Measurements from ENCODE around the gene ZBTB18. TPM values are rescaled to one million over a fixed set of nuclear protein-coding genes. Genes with fewer than 3 reads are reported as not detected.

Gene ZBTB18
- total RNA-seq, 1 donor from 2014 or later: 16.3 TPM

DNA sequence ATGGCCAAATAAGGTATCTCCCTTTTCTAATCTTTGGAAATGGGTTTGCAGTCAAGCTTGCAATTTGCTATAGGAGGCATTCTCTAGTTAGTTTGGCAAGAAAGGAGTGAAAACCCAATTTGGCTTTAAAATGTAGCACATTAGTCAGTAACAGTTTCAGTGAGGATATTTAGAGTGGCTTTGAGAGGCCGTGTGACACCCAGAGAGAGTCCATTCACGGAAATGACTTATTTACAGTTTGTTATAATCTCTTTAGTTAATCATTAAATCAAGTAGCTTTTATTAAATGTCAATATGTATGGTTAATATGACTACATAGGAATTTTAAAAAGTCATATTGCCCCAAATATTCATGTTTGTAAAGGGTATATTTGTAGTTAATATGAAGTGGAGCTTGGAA is 9.6 kb downstream of the ZBTB18 start:
- DNase-seq (ENCODE audit: low read depth): no peak

DNA sequence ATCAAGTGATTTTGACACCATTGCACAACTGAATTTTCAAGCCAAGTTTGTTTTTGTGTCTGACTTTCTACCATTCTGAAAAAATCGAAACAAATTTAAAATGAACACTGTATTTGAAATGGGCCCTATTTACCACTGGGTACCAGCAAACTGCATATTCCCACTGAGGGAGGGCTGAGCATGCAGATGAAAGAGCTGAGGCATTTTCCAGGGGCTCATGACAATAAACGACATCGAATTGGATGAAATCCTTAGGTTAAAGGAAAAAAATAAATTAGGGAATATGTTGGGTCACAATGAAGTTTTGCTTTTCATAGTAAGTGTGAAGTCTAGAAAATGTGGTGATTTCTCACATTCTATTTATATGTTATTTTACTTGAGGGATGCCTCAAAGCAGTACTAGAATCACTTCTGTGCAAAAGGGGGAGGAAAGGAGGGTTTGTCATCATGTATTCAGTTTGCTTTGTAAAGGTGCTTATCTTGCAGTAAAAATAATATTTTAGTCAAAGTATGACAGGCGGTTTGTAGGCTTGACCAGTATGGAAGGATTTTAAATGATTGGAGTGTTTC is 11.2 kb downstream of the ZBTB18 start:
- no peak for DNase-seq (ENCODE audit: low read depth)

DNA sequence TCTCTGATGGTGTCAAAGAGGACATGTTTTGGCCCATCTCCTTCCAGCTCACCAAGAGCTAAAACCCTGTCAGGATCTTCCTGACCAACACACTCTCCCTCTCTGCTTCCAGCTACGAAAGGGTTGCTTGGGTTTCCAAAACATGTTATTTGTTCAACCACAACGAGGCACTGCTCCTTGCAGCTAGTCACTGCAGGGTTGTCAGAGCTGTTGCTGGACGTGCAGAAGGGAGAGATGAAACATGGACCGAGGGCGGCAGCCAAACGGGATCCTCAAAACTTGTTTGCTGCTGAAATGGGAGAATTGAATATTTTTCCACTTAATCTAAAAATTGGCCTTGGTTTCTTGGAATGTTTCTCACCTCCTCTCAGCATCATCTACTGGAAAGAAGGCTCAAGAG is 12.4 kb downstream of the ZBTB18 start:
- DNase-seq (ENCODE audit: low read depth): peak; percentile 11

DNA sequence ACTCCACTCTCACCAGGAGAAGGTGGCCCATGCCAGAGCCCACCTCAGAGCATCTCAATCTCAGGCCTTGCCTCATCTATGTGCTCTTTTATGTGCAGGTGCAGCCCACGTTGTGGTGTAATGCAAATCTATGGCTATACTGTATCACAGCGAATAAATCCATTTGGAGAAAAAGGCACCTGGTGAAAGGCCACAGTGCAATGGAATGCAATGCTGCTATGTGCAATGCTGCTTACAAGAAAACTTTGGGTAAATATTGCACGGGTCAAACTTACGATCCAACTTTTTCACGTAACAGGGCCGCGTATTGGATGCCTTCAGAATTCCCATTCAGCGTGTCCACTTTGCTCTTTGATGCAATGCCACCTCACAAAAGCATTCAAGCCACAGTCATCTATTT is 13.5 kb downstream of the ZBTB18 start:
- DNase-seq (ENCODE audit: low read depth): peak; percentile 6

DNA sequence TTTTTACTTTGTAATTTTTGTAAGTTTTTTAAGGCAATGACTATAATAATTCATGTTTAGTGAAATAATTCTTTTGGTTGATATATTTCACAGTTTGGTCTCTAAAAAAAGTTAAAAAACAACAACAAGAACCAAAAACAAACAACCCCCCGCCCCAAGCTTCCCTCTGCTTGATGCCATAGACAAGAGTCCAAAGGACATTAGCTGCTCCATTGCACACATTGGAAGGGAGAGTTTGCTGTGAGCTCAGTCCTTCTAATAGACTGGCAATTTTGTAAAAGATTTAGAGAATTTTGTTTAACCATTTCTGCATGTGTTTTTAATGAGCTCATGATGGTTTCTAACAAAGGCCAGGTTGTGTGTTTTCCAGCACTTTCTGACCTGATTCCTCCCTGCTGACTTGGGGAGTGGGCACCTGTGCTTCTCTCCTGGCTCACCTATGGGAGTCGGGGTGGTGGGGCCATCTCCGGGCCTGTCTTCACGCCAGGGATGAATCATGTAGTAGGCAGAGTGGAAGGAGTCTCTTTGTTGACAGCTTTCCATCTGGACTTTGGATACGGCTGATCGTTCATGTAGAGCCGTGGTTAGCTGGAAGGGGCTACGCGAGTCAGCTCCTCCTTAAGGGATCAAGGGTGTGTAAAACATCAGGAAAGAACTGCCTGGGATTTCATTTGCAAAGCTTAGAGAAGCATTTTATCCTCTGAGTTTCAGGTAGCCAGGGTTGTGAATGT is 14.1 kb downstream of the ZBTB18 start:
- DNase-seq (ENCODE audit: low read depth): peak; percentile 86

DNA sequence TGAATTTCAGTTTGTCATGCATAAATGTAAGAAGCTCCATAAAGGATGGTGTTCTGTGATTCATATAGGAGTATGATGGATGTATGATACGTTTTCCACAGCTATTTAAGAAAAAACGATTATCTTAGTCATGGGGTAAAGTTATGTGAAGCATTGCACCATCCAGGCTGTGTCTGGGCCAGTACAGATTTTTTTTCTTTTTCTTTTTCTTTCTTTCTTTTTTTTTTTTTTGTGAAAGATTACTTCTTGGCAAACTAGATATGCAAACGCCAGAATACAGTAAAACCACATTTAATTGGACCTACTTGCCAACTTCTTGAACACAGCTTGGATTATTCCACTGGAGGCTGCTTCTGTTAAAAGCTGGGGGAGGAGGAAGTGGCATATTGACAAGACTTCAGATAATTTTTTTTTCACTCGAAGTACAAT is 14.9 kb downstream of the ZBTB18 start:
- peak; percentile 50 for DNase-seq (ENCODE audit: low read depth)

DNA sequence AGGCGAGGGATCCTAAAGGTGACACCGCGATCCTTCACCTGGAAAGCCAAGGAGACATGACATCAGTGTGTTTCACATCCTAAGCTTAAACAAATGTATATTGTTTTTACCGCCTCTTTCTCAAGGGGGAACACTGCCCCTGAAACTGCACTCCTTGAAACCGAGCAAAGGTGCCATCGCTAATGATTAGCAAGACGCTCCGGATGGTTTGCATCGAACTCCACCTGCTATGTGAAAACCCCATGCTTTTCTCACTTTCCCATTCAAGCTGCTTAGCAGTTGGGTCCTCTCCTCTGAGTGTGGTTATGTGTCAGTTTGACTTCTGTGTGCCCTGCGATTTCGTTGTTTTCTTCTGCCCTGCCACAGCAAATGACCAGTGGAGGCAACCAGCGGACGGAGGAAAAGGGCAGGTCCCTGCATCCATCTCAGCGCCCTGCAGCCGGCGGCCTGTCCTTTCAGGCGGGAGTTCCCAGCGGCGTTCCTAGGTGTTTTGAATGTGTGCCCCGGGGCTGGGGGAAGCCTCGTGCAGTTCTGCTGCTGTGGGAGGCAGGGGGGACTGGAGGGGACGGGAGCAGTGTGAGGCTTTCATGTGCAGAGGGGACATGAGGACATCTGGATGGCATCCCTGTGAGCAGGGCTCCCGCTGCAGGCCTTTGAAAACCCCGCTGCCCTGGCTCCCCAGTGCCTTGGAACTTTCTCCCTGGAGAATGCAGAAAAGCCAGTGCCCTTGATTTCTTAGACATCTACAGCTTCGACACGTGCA is 16.1 kb downstream of the ZBTB18 start:
- peak; percentile 15 for DNase-seq (ENCODE audit: low read depth)

DNA sequence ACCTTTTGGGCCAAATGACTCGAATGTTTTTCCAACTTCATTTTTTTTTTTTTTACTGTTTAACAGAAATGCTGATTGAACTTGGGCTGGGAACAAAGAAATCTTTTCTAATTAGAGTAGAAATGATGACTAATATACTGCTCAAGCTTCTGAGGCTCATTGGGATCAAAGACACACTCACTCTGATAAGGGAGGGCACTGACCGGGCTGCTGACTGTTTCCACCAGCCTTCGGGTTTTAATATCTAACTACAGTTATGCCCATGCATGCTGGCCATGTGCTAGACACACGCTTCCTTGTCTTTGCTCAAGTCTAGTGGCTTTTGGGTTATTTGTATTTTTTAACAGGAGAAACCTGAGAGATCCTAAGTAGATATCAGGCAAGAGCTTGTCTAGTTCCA is 16.8 kb downstream of the ZBTB18 start:
- peak; percentile 89 for DNase-seq (ENCODE audit: low read depth)

DNA sequence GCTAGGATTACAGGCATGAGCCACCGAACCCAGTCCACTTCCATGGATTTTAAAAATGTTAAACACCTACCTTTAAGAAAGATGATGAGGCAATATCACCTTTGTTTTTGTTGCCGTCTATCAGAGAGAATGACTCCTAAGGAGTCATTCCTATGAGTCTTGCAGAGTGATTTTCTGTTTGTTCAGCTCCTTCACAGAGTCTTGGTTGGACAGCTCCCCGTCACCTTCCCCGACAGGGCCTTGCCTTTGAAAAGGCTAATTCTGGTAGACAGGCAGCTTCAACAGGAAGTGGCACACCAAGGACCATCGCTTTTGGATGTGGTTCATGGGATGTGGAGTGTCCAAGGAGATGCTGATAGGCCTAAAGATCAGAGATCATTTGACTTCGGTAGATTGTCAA is 17.5 kb downstream of the ZBTB18 start:
- DNase-seq (ENCODE audit: low read depth): peak; percentile 28

DNA sequence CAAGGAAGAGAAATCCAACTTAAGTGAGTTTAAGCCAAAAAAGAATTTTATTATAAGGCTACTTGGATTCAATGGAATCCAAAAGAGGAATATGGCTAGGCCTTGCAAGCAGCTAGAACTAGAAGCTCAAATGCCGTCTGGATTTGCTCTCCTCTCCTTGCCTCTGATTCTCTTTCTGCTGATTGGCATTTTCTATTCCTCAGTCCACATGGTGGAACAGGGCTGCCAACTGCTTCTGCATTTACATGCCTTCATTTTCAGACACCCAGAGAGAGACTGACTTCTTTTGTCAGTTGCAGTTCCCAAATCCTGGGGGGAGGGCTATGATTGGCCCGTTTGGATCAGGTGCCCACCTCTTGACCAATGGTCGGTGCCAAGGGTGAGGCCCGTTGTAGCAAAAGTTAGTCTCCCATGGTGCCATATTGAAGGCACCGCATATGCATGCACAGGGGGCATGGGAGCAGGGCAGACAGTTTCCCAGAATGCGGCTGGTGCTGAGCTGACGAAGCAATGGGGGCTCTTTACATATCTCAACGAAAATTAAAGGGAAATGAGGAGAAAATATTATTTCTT is 18.3 kb downstream of the ZBTB18 start:
- DNase-seq (ENCODE audit: low read depth): no peak

DNA sequence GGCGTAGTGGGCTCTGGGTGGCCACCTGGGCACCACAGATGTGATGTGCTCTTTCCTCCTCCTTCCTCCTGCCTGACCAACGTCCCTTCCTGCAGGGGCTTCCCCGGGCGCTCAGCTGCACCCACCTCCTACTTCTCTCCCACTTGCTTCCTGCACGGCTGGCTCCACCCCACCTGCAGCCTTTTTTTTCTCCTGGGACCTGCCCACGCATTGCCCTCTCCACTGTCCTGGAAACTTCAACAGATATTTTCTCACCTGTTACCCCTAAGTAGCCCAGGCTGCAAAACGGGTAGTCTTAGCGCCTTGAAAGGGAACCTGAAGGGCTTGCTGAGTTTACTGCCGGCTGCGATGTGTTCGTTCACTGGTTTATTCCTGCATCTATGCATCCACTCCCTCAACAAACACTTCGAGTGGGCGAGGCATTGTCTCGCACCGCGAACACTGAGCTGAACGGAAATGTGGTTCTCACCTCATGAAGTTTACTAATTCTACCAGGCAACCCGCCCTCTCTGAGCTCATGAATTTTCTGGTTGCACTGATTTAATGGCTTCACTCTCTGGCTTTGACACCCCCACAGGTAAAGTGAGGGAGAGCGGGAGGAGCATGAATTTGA is 23.6 kb downstream of the ZBTB18 start:
- DNase-seq (ENCODE audit: low read depth): peak; percentile 44

DNA sequence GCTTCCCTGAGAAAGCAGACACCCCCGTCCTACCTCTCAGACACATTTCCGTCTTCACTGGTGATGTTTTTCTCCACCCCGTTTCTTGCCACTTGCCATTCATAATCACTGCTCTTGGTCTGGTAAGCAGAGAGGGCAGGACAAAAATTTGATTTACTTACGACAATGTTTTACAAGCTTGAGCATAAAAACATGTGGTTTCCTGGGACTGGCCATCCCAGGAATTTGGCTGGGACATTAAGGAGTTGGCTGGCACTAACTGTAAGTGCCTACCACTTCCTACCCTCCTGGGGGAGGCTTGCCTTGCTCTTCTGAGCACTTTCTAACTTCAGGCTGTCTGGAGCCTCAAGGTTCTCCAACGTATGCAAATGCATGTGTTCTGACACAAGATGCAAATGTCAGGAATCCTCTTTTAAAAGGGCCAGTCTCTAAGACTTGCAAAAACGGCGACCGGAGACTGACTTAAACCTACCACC is 24.2 kb downstream of the ZBTB18 start:
- peak; percentile 77 for DNase-seq (ENCODE audit: low read depth)

DNA sequence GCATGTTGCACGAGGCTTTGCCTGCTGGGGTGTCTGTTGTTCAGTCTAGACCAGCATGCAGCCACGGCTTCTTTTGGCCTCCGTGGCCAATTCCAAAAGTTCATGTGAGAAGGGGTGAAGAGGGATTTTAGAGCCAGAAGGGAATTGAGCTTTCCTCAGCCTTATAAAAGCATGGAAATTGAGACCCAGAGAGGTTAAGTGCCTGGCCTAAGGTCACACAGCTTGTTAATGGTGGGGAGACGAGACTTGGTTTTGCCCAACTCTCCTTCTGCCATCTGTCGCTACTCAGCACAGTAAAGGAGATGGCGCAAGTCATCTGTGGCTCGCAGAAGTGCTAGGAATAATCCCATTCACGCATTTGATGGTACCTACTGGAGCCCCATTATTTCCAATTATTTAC is 25.7 kb downstream of the ZBTB18 start:
- no peak for DNase-seq (ENCODE audit: low read depth)

DNA sequence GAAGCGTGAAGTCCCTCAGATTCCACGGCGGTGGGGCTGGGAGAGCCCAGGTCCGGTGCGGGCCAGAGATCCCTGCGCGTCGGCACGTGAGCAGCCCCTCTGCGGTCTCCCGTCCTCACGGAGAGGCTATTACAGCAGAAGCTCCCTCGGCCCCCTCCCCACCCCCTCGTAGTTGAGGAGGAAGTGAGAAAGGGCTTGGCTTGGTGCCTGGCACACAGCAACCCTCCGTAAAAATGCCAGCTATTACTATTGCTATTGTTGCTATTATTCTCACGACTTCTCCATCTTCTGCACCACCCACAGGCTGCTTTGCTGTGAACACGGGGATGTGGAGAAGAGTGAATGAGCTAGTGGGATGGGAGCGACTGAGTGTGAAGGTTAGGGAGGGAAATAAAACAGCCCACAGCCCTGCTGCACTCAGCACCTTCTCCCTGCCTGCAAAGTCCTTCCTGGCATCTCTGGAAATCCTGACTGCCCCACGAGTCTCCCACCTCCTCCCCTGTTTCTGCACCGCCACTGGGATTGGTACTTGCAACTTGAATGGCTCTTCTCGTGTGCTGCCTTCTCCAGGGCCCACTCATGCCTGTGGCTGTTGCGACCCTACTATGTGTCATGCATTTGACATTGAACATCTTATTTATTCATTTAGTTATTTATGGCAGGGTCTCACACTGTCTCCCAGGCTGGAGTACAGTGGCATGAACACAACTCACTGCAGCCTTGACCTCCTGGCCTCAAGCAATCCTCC is 26.6 kb downstream of the ZBTB18 start:
- no peak for DNase-seq (ENCODE audit: low read depth)

DNA sequence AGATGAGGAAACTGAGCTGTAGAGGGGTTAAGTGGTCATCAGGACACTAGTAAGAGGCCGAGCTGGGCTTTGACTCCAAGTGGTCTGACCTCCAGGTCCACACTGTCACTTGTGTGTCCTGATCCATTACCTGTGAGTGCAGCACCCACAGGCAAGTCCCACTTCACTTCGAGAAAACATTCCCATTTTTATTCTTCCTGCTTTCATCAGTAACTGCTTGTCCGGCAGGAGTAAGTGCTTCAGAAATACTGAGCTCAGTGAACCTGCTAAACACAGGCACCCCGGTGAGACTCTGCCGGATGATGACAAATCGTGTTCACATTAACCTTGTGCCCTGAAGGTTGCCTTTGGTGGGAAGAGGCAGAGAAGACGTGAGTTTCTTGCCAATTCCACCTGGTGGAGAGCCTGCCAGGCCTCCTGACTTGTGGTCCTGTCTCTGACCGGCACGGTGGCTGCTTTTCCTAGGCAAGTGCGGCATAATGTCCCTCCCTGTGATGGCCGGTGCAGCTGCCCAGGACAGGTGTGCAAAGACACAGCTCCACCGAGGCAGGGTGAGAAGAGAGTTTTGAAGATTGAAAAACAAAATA is 29.4 kb downstream of the ZBTB18 start:
- peak; percentile 91 for DNase-seq (ENCODE audit: low read depth)

DNA sequence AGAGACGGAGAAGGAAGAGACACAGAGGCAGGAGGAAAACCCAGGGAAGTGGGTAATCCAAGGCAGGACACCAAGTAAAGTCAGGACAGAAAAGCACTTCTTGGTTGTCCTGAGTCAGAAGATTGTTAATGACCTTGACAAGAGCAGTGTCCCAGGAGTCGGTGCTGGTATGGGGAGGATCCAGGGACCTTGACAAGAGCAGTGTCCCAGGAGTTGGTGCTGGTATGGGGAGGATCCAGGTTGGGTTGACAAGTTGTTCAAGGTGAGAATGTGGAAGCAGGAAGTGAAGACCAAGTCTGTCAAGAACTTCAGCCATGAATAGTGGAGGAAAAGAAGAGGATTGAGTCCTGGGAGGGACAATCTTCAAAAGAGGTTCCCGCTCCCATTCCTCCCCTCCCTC is 31.9 kb downstream of the ZBTB18 start:
- no peak for DNase-seq (ENCODE audit: low read depth)

DNA sequence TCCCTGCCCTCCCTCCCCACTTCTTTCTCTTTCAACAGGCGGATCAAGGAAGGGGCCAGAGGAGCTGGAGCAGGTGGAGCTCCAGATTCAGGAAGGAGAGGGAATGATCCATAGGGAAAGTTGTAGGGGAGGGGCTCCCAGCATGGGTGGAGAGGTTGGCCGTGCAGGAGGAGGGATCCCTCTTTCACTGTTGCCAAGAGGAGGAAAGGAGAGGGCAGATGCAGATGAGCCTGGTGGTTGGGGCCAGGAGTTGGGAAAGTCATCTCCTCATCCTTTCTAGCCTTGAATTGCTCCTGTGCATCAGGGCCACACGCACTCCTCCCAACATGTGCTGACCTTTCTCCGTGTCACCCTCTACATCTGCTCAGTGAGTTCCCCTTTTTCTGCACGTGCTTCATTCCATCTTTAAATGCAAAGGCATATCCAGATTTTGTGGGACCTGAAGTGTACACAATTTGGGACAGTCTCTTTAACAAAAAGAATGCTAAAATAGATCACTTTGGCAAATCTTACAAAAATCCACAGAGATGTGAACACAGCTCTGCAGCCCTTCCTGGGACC is 32.4 kb downstream of the ZBTB18 start:
- no peak for DNase-seq (ENCODE audit: low read depth)

DNA sequence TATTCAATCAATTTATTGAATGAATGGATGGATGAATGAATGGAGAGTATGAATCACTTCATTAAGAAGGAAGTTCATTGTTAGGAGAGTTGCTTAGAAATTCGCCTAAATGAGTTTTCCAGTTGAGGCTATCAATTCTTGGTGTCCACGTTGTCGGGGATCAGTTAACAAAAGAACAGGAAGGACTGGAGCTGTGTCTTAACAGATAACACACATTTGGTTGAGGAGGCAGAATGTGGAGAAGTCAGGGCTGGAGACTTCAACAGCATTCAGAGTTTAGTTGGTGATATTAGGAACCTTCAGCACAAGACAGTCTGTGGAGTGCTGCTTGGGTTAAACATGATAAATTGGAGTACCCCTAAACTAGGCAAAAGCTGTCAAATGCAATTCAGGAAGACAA is 33.7 kb downstream of the ZBTB18 start:
- no peak for DNase-seq (ENCODE audit: low read depth)

DNA sequence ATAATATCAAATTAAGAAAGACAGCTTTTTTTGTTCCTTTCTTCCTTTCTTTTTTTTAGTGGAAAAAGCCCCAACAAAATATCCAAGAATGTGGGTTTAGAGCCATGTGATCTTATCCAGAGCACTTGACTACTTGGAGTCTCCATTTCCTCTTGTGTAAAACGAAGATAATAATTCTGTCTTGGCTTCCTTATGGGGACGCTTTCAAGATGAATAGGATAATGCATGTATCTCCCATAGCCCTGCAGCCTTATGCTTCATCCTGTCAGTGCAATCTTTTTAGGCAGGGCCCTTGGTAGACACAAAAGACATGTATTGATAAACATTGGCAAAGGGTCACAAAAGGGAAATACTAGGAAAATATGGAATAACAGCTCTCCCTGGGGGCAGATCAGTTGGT is 34.8 kb downstream of the ZBTB18 start:
- DNase-seq (ENCODE audit: low read depth): no peak

DNA sequence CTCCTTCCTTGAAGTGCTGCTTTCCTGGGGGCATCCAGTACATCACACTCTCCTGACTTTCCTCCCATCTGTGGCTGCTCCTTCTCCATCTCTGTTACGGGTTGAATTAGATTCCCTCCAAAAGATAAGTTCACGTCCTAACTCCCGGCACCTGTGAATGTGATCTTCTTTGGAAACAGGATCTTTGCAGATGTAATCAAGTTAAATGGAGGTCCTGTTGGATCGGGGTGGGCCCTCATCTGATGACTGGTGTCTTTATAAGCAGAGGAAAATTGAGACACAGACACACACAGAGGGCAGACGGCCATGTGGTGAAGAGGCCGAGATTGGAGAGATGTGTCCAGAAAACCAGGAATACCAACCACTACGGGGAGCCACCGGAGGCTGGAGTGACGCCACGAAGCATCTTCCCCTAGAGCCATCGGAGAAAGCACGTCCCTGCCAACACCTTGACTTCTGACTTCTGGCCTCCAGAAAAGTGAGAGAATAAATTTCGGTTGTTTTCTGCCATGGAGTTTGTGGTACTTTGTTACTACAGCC is 36.0 kb downstream of the ZBTB18 start:
- DNase-seq (ENCODE audit: low read depth): no peak

Measured in renal cortical epithelial cell (primary cell).